HG02981 (cell line): ENCODE results near the gene RUBCNL.
A peak's percentile ranks its signal among the peaks of the same experiment; 100 is the strongest.

Experiments
- ATAC-seq: cut with Tn5 transposase; IDR thresholded peaks from one replicate; pipeline ENCODE4 v1.9.1; 2021; ENCODE audit warnings: mild to moderate bottlenecking, moderate library complexity; ENCODE audit not compliant: unreplicated experiment

Gene RUBCNL

GRCh38 chr13:46341112-46341711 lies 45.8 kb downstream of the RUBCNL start:
- peak; percentile 73 for ATAC-seq

- peak; percentile 3 for ATAC-seq
Measured at GRCh38 chr13:46340631-46341111, 46.4 kb downstream of the RUBCNL start.

GRCh38 chr13:46340011-46340410 lies 47.0 kb downstream of the RUBCNL start:
- no peak for ATAC-seq

GRCh38 chr13:46339035-46339666 lies 47.9 kb downstream of the RUBCNL start:
- ATAC-seq: peak; percentile 48

GRCh38 chr13:46337700-46338099 lies 49.4 kb downstream of the RUBCNL start:
- ATAC-seq: no peak

GRCh38 chr13:46334035-46334822 lies 52.8 kb downstream of the RUBCNL start:
- ATAC-seq: no peak

- ATAC-seq: no peak
Measured at GRCh38 chr13:46332772-46333171, 54.3 kb downstream of the RUBCNL start.

GRCh38 chr13:46329624-46330023 lies 57.4 kb downstream of the RUBCNL start:
- ATAC-seq: no peak

GRCh38 chr13:46327246-46327645 lies 59.8 kb downstream of the RUBCNL start:
- ATAC-seq: no peak

GRCh38 chr13:46324976-46325375 lies 62.1 kb downstream of the RUBCNL start:
- ATAC-seq: no peak

GRCh38 chr13:46321494-46322225 lies 65.4 kb downstream of the RUBCNL start:
- no peak for ATAC-seq

- no peak for ATAC-seq
Measured at GRCh38 chr13:46320821-46321220, 66.2 kb downstream of the RUBCNL start.

- no peak for ATAC-seq
Measured at GRCh38 chr13:46320406-46320805, 66.6 kb downstream of the RUBCNL start.

GRCh38 chr13:46318986-46319385 lies 68.1 kb downstream of the RUBCNL start:
- ATAC-seq: no peak

GRCh38 chr13:46317120-46317519 lies 69.9 kb downstream of the RUBCNL start:
- ATAC-seq: no peak

- no peak for ATAC-seq
Measured at GRCh38 chr13:46315491-46316075, 71.5 kb downstream of the RUBCNL start.

GRCh38 chr13:46315036-46315435 lies 72.0 kb downstream of the RUBCNL start:
- no peak for ATAC-seq

GRCh38 chr13:46314587-46314986 lies 72.5 kb downstream of the RUBCNL start:
- ATAC-seq: no peak

- no peak for ATAC-seq
Measured at GRCh38 chr13:46313432-46314257, 73.4 kb downstream of the RUBCNL start.

- no peak for ATAC-seq
Measured at GRCh38 chr13:46313024-46313423, 74.0 kb downstream of the RUBCNL start.
